IMR-90 (cell line): ENCODE data around the gene PID1. TPM values are rescaled to one million over a fixed set of nuclear protein-coding genes. Genes with fewer than 3 reads are reported as not detected.

ENCODE experiments used
- ATAC-seq: fragments of 200-7000 bp; cut with Tn5 transposase; 2 replicates; pipeline ENCODE4 v1.9.1; 2020; ENCODE audit warnings: low read depth, mild to moderate bottlenecking, moderate library complexity
- BruUV-seq: library from RNA; stranded (reverse); fragments of 400-500 nt; replicated peaks from 2 replicates; lab custom pipeline; 2021; lab: Mats Ljungman, UMichigan
- CTCF ChIA-PET: fragments of 300-600 bp; formaldehyde crosslinking; extraction: SDS; loops from one replicate; lab custom pipeline; 2021; ENCODE audit warnings: antibody characterized with exemption; lab: Yijun Ruan, JAX
- POLR2A ChIA-PET: fragments of 300-600 bp; sonication (Branson Sonifier 250); formaldehyde crosslinking; loops from one replicate; lab custom pipeline; 2022; ENCODE audit warnings: antibody characterized with exemption; ENCODE audit not compliant: unreplicated experiment; lab: Charles Lee
- DNase-seq: peaks from one replicate; pipeline ENCODE4 v3.0.0; 2013
- H2AFZ ChIP-seq: replicated peaks from 2 replicates; pipeline ENCODE3; 2013; ENCODE audit warnings: low read length, mild to moderate bottlenecking; ENCODE audit not compliant: poor library complexity
- H2AK5ac ChIP-seq: 2 replicates; pipeline ENCODE4 v1.6.1; 2013; ENCODE audit warnings: low read depth, low read length, inconsistent platforms
- H2AK9ac ChIP-seq: replicated peaks from 2 replicates; pipeline ENCODE3; 2013; ENCODE audit warnings: mild to moderate bottlenecking, low read depth, low read length, moderate library complexity; ENCODE audit not compliant: poor library complexity
- H2BK120ac ChIP-seq: 2 replicates; pipeline ENCODE4 v1.6.1; 2013; ENCODE audit warnings: low read depth, low read length, inconsistent platforms
- H2BK15ac ChIP-seq: 3 replicates; pipeline ENCODE4 v1.6.1; 2013; ENCODE audit warnings: low read depth, low read length, inconsistent platforms
- H2BK20ac ChIP-seq: 2 replicates; pipeline ENCODE4 v1.6.1; 2013; ENCODE audit warnings: low read depth, mild to moderate bottlenecking, inconsistent platforms, low read length, moderate library complexity
- H2BK5ac ChIP-seq: 2 replicates; pipeline ENCODE4 v1.6.1; 2013; ENCODE audit warnings: mild to moderate bottlenecking, low read depth, low read length, inconsistent platforms; ENCODE audit not compliant: poor library complexity, severe bottlenecking
- H3K14ac ChIP-seq: replicated peaks from 2 replicates; pipeline ENCODE4 v1.6.1; 2013; ENCODE audit warnings: low read depth, low read length, inconsistent platforms
- H3K18ac ChIP-seq: 2 replicates; pipeline ENCODE4 v1.6.1; 2013; ENCODE audit warnings: low read depth, low read length, control low read depth
- H3K23ac ChIP-seq: 2 replicates; pipeline ENCODE4 v1.6.1; 2013; ENCODE audit warnings: low read depth, low read length, inconsistent platforms
- H3K27ac ChIP-seq: 2 replicates; pipeline ENCODE4 v1.5.1; 2013; ENCODE audit warnings: mild to moderate bottlenecking, control low read depth, low read length; ENCODE audit not compliant: insufficient read depth
- H3K27me3 ChIP-seq: 2 replicates; pipeline ENCODE4 v1.6.1; 2013; ENCODE audit warnings: low read length; ENCODE audit not compliant: control insufficient read depth, insufficient read depth
- H3K36me3 ChIP-seq: 2 replicates; pipeline ENCODE4 v1.6.1; 2013; ENCODE audit warnings: low read length, mixed read lengths; ENCODE audit not compliant: control insufficient read depth, insufficient read depth
- H3K4ac ChIP-seq: 2 replicates; pipeline ENCODE4 v1.6.1; 2013; ENCODE audit warnings: low read depth, low read length, inconsistent platforms
- H3K4me1 ChIP-seq: 2 replicates; pipeline ENCODE4 v1.6.1; 2013; ENCODE audit warnings: low read length, mixed read lengths; ENCODE audit not compliant: control insufficient read depth, insufficient read depth
- H3K4me2 ChIP-seq: 2 replicates; pipeline ENCODE4 v1.6.1; 2013; ENCODE audit warnings: low read depth, mild to moderate bottlenecking, control low read depth, low read length, moderate library complexity
- H3K4me3 ChIP-seq: 2 replicates; pipeline ENCODE4 v1.5.1; 2013; ENCODE audit warnings: low read depth, mild to moderate bottlenecking, control low read depth, low read length, moderate library complexity; ENCODE audit not compliant: insufficient read depth
- H3K56ac ChIP-seq: 2 replicates; pipeline ENCODE4 v1.6.1; 2013; ENCODE audit warnings: low read length, inconsistent platforms; ENCODE audit not compliant: insufficient read depth; ENCODE audit errors: extremely low read depth
- H3K79me1 ChIP-seq, 2 experiments: 2 replicates each; pipeline ENCODE4 v1.6.1; 2013; ENCODE audit warnings: low read length in 2 of 2, inconsistent platforms in 1 of 2, low read depth in 1 of 2
- H3K9ac ChIP-seq: 2 replicates; pipeline ENCODE4 v1.6.1; 2013; ENCODE audit warnings: low read depth, low read length, control low read depth
- H3K9me1 ChIP-seq: 2 replicates; pipeline ENCODE4 v1.6.1; 2013; ENCODE audit warnings: low read length, inconsistent platforms; ENCODE audit not compliant: insufficient read depth
- H3K9me3 ChIP-seq: 2 replicates; pipeline ENCODE4 v1.6.1; 2013; ENCODE audit warnings: low read length; ENCODE audit not compliant: control insufficient read depth, insufficient read depth
- H4K20me1 ChIP-seq: 2 replicates; pipeline ENCODE4 v1.6.1; 2013; ENCODE audit warnings: low read length, inconsistent platforms; ENCODE audit not compliant: insufficient read depth
- H4K5ac ChIP-seq: 2 replicates; pipeline ENCODE4 v1.6.1; 2013; ENCODE audit warnings: mild to moderate bottlenecking, low read depth, low read length, control low read depth
- H4K8ac ChIP-seq, 2 experiments: 2 replicates each; pipeline ENCODE4 v1.6.1; 2013; ENCODE audit warnings: low read depth in 2 of 2, low read length in 2 of 2, control low read depth in 1 of 2, inconsistent platforms in 1 of 2
- H4K91ac ChIP-seq: 2 replicates; pipeline ENCODE4 v1.6.1; 2013; ENCODE audit warnings: low read depth, low read length, inconsistent platforms; ENCODE audit not compliant: insufficient read depth
- BHLHE40 ChIP-seq: fragments of 150-350 bp; IDR thresholded peaks from 2 replicates; pipeline ENCODE4 v1.6.1; 2016; ENCODE audit warnings: mild to moderate bottlenecking, low read depth, low read length
- CEBPB ChIP-seq: IDR thresholded peaks from 2 replicates; pipeline ENCODE4 v1.6.1; 2012; ENCODE audit warnings: low read depth, low read length, improper control_type of control experiment
- CHD1 ChIP-seq: IDR thresholded peaks from 2 replicates; pipeline ENCODE4 v1.6.1; 2012; ENCODE audit warnings: low read depth, low read length, improper control_type of control experiment
- FOS ChIP-seq: fragments of 150-350 bp; IDR thresholded peaks from 2 replicates; pipeline ENCODE4 v1.6.1; 2016; ENCODE audit warnings: low read depth, low read length
- MAFK ChIP-seq: IDR thresholded peaks from 2 replicates; pipeline ENCODE4 v1.6.1; 2012; ENCODE audit warnings: low read depth, low read length, improper control_type of control experiment
- MAZ ChIP-seq: IDR thresholded peaks from 2 replicates; pipeline ENCODE4 v1.6.1; 2012; ENCODE audit warnings: low read depth, mild to moderate bottlenecking, low read length, improper control_type of control experiment, moderate library complexity, borderline replicate concordance
- MXI1 ChIP-seq: IDR thresholded peaks from 2 replicates; pipeline ENCODE4 v1.6.1; 2012; ENCODE audit warnings: low read depth, mild to moderate bottlenecking, low read length, moderate library complexity, borderline replicate concordance
- NFE2L2 ChIP-seq: fragments of 150-350 bp; IDR thresholded peaks from 2 replicates; pipeline ENCODE4 v1.6.1; 2016; ENCODE audit warnings: low read depth, mild to moderate bottlenecking, low read length
- POLR2A ChIP-seq: IDR thresholded peaks from 2 replicates; pipeline ENCODE4 v1.6.1; 2012; ENCODE audit warnings: mild to moderate bottlenecking, low read depth, low read length
- RAD21 ChIP-seq: IDR thresholded peaks from 2 replicates; pipeline ENCODE4 v1.6.1; 2012; ENCODE audit warnings: low read length, improper control_type of control experiment
- RCOR1 ChIP-seq: IDR thresholded peaks from 2 replicates; pipeline ENCODE4 v1.6.1; 2012; ENCODE audit warnings: mild to moderate bottlenecking, low read length, improper control_type of control experiment; ENCODE audit not compliant: insufficient replicate concordance
- RFX5 ChIP-seq: IDR thresholded peaks from 2 replicates; pipeline ENCODE4 v1.8.0; 2012; ENCODE audit warnings: low read depth, mild to moderate bottlenecking, low read length, moderate library complexity
- SMC3 ChIP-seq: fragments of 150-350 bp; IDR thresholded peaks from 2 replicates; pipeline ENCODE4 v1.6.1; 2016; ENCODE audit warnings: low read depth, mild to moderate bottlenecking, antibody characterized with exemption, low read length, moderate library complexity
- WGBS, 2 experiments: methylation state at CpG; one replicate each; pipeline versions ENCODE4 v1.1.5 to v1.1.7; 2013; ENCODE audit warnings: missing lambda C conversion rate in 2 of 2; ENCODE audit not compliant: insufficient read length in 1 of 2; ENCODE audit errors: extremely low coverage in 2 of 2; 5-methylcytosine and 5-hydroxymethylcytosine counted together
- dilution Hi-C: fragments of 300-500 bp; cut with HindIII; formaldehyde crosslinking; loops from one replicate; pipeline ENCODE4 v1.14.3; 2018; ENCODE audit warnings: low sequenced_read_pairs; ENCODE audit not compliant: unreplicated experiment
- in situ Hi-C: fragments of 300-500 bp; cut with MboI; formaldehyde crosslinking; loops from 3 replicates; pipeline ENCODE4 v1.14.3; 2019; ENCODE audit warnings: low sequenced_read_pairs, inconsistent platforms, mixed read lengths
- intact Hi-C: fragments of 100-400 bp; cut with micrococcal nuclease; formaldehyde crosslinking; loops from 2 replicates; pipeline ENCODE4 v1.10.0; 2022
- polyA plus RNA-seq, 3 experiments: library from polyadenylated mRNA; depleted of rRNA; stranded (reverse); fragments of >200 nt; gene quantifications; 2 replicates each; pipeline ENCODE4 v1.2.3, GENCODE V29; 2012; ENCODE audit warnings: low replicate concordance in 1 of 3
- total RNA-seq: library from RNA; depleted of rRNA; stranded (reverse); fragments of >200 nt; gene quantifications from 2 replicates; pipeline ENCODE4 v1.2.3, GENCODE V29; 2012
- TF ChIP-seq, protein P1 (sequence below): conservative IDR thresholded peaks from 2 replicates; pipeline ENCODE4 v1.5.1; 2012; ENCODE audit warnings: mild to moderate bottlenecking, low read depth, low read length, improper control_type of control experiment
- TF ChIP-seq, protein P2 (sequence below): fragments of 150-350 bp; IDR thresholded peaks from 2 replicates; pipeline ENCODE4 v1.6.1; 2016; ENCODE audit warnings: low read depth, mild to moderate bottlenecking, low read length, moderate library complexity, borderline replicate concordance
- TF ChIP-seq, protein P3 (sequence below): fragments of 150-350 bp; IDR thresholded peaks from 2 replicates; pipeline ENCODE4 v1.6.1; 2017; ENCODE audit warnings: mild to moderate bottlenecking, antibody characterized with exemption, low read length, low read depth

PID1 gene
- total and polyA plus RNA-seq, 2 of the 4 experiments (the other 2 are of a cell fraction) = 0.90 to 1.9 TPM

DNA sequence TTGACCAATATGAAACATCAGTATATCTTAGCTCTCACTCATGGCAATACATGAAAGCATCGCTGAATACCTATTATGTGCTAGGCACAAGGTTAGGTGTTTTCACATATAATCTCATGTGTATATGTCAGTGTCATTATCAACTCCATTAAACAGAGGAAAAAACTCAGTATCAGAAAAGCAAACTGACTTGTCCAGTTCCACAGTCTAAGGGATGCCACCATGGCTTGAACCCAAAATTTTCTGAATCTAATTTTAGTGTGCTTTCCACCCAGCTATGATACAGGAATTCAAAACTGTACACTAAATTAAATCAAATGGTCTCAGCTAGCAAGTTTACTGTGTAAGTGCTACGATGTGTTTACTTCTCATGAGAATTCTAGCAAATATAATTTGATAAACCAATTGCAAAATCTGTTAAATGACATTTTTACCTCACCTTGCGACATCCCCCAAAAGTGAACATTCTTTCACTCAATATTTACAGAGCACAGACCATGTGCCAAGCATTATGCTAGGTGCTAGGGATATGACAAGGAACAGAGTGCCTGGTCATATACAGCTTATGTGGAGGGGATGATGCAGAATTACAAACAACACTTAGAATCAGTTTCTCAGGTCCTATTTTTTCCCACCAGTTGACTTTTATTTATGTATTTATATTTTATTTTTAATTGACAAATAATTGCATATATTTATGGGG lies 211.6 kb downstream of the PID1 start:
- WGBS, 2 experiments = no CpG with 5 or more reads among the region's 3 CpGs
- Histone ChIP-seq H3K4me2 (no peak overlapping the region), H3K36me3 (no peaks in the 10 kb centered on the region), H3K4me3 (no peak overlapping the region), H2BK120ac (no peak overlapping the region), H3K9me1 (no peaks in the 10 kb centered on the region), H4K5ac (no peak overlapping the region), H4K91ac (no peak overlapping the region), H3K23ac (no peak overlapping the region), H2BK5ac (no peak overlapping the region), H3K4me1 (no peaks in the 10 kb centered on the region), H3K4ac (no peak overlapping the region), H2AK9ac (no peak overlapping the region), H2AFZ (no peak overlapping the region), H2BK15ac (no peak overlapping the region), H3K79me1 (no peaks in the 10 kb centered on the region), H3K27ac (no peak overlapping the region), H3K27me3 (no peaks in the 10 kb centered on the region), H2AK5ac (no peak overlapping the region), H3K9ac (no peak overlapping the region), H4K20me1 (no peaks in the 10 kb centered on the region), H3K56ac (no peak overlapping the region), H3K18ac (no peak overlapping the region), H2BK20ac (no peak overlapping the region), H3K9me3 (0 out of 2 replicates have a peak, but pooled peaks cover 2% of the 10 kb centered on the region), H3K14ac (no peak overlapping the region), H4K8ac (no peak overlapping the region)
- no peak for ATAC-seq
- ChIA-PET CTCF (interaction anchor here (0.5 to 0.7 kb wide), 2 partner anchors 33 to 75 kb away, joined by 3 read pairs; no protein-coding TSS in a partner anchor), POLR2A (no interaction called here)
- intact Hi-C loops = no loop called here
- no peak for DNase-seq
- TF ChIP-seq RFX5 (no peak), MAZ (no peak), SMC3 (no peak), CEBPB (no peak), RCOR1 (no peak), MAFK (no peak), BHLHE40 (no peak), POLR2A (no peak), MXI1 (no peak), CHD1 (no peak), RAD21 (no peak), FOS (no peak), NFE2L2 (no peak)
- TF ChIP-seq, protein P1, sequence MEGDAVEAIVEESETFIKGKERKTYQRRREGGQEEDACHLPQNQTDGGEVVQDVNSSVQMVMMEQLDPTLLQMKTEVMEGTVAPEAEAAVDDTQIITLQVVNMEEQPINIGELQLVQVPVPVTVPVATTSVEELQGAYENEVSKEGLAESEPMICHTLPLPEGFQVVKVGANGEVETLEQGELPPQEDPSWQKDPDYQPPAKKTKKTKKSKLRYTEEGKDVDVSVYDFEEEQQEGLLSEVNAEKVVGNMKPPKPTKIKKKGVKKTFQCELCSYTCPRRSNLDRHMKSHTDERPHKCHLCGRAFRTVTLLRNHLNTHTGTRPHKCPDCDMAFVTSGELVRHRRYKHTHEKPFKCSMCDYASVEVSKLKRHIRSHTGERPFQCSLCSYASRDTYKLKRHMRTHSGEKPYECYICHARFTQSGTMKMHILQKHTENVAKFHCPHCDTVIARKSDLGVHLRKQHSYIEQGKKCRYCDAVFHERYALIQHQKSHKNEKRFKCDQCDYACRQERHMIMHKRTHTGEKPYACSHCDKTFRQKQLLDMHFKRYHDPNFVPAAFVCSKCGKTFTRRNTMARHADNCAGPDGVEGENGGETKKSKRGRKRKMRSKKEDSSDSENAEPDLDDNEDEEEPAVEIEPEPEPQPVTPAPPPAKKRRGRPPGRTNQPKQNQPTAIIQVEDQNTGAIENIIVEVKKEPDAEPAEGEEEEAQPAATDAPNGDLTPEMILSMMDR = no peak
- TF ChIP-seq, protein P2, sequence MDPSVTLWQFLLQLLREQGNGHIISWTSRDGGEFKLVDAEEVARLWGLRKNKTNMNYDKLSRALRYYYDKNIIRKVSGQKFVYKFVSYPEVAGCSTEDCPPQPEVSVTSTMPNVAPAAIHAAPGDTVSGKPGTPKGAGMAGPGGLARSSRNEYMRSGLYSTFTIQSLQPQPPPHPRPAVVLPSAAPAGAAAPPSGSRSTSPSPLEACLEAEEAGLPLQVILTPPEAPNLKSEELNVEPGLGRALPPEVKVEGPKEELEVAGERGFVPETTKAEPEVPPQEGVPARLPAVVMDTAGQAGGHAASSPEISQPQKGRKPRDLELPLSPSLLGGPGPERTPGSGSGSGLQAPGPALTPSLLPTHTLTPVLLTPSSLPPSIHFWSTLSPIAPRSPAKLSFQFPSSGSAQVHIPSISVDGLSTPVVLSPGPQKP = no peak
- TF ChIP-seq, protein P3, sequence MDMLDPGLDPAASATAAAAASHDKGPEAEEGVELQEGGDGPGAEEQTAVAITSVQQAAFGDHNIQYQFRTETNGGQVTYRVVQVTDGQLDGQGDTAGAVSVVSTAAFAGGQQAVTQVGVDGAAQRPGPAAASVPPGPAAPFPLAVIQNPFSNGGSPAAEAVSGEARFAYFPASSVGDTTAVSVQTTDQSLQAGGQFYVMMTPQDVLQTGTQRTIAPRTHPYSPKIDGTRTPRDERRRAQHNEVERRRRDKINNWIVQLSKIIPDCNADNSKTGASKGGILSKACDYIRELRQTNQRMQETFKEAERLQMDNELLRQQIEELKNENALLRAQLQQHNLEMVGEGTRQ = no peak
- dilution Hi-C loops = no loop called here
- in situ Hi-C loops = no loop called here
- no TSS peak for BruUV-seq
